ENCODE results near the gene INAFM1.

The INAFM1 gene

DNA sequence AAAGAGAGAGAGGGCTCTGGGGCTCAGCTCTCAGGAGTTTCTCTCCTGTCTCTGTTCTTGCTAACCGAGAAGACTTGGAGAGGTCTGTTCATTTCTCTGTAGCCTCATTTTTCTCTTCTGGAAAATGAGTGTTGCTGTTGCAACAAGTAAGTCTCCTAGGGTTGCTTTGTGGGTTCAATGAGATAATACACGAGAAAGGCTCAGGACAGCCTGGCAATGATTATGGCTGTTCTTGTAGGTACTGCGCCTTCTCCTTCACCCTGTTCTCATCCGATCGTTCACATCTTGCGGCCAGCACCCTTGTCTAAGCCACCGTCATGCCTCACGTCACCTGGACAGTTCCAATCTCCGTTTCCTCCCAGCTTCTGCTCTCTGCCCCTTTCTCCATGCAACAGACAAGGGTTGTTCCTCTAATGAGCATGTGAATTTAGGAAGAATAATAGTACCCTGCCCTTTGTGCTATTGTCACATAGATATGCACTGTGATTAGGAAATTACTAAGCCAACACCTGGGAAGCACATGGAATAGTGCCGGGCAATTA lies 39.1 kb downstream of the INAFM1 start:
- DNase-seq: no peak

DNA sequence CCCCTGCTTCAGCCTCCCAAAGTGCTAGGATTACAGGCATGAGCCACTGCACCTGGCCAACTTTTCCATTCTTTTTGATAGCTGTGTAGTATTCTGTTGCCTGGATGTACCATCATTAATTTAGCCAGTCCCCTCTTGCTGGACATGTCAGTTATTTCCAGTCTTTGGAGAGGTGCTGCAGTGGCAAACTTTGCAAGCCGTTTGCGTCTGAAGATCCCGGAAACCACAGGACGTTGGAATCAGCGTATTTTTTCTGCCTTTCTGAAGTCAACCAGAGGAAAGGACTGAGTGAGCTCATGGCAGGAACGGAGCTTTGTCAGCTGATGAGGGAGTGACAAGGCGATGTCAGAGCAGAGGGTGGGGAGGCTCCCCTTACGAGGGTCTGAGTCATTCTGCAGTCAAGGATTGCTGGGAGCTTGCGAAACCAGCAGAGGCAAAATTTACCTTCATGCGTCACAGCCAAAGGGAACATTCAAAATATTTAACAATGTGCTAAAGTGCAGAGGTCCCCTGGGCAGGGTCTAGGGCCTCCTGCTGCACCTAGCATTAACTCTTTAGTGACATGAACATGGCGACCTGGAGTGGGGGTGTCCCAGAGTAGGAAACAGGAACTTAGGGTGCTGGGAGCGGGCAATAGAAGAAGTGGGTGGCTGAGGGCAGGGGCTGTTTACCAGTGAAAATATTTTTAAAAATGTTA lies 40.6 kb downstream of the INAFM1 start:
- DNase-seq: no peak

- no peak for DNase-seq
These were observed 41.8 kb downstream of the INAFM1 start for GRCh38 chr19:47316513-47316912.

DNA sequence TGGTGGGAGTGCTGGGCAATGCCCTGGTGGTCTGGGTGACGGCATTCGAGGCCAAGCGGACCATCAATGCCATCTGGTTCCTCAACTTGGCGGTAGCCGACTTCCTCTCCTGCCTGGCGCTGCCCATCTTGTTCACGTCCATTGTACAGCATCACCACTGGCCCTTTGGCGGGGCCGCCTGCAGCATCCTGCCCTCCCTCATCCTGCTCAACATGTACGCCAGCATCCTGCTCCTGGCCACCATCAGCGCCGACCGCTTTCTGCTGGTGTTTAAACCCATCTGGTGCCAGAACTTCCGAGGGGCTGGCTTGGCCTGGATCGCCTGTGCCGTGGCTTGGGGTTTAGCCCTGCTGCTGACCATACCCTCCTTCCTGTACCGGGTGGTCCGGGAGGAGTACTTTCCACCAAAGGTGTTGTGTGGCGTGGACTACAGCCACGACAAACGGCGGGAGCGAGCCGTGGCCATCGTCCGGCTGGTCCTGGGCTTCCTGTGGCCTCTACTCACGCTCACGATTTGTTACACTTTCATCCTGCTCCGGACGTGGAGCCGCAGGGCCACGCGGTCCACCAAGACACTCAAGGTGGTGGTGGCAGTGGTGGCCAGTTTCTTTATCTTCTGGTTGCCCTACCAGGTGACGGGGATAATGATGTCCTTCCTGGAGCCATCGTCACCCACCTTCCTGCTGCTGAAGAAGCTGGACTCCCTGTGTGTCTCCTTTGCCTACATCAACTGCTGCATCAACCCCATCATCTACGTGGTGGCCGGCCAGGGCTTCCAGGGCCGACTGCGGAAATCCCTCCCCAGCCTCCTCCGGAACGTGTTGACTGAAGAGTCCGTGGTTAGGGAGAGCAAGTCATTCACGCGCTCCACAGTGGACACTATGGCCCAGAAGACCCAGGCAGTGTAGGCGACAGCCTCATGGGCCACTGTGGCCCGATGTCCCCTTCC lies 45.5 kb downstream of the INAFM1 start:
- no peak for DNase-seq

- DNase-seq: no peak
These were observed 46.9 kb downstream of the INAFM1 start for GRCh38 chr19:47321630-47322029.

DNA sequence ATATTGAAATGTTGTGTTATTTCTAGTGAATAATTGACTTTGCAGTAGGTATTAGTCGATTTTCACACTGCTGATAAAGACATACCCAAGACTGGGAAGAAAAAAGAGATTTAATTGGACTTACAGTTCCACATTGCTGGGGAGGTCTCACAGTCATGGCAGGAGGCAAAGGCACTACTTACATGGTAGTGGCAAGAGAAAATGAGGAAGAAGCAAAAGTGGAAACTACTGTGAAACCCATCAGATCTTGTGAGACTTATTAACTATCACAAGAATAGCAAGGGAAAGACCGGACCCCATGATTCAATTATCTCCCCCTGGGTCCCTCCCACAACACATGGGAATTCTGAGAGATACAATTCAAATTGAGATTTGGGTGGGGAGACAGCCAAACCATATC lies 47.4 kb downstream of the INAFM1 start:
- no peak for DNase-seq

- no peak for DNase-seq
These were observed 48.7 kb downstream of the INAFM1 start for GRCh38 chr19:47323409-47323808.

DNA sequence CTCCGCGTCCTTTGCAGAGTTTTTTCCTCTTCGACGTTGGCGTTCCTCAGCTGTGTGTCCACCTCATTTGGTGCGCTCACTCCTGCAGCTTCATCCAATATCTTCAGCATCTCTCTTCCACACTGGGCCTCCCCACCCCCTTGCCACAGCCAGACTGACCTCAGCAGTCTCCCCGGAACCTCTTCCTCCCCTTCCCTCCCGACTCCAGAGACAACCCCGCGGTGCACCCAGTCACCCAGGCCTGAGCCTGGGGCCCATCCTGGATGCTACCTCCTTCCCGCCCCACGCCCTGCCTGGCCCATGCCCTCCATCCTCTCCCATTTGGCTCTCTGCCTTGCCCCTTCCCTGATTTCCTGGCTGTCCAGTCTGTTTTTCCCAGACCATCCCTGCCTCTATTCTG lies 49.2 kb downstream of the INAFM1 start:
- no peak for DNase-seq

GRCh38 chr19:47324502-47324901 lies 49.8 kb downstream of the INAFM1 start:
- DNase-seq: no peak

Data from DMS79 (cell line).